Measurements from ENCODE around the gene TCEA2. TPM values are rescaled to one million over a fixed set of nuclear protein-coding genes. Genes with fewer than 3 reads are reported as not detected.

TCEA2 gene
- total and polyA plus RNA-seq, 2 of the 13 experiments (the other 11 are each of a cell fraction or from before 2014, with no cell fraction given), result 28.1 to 33.7 TPM

DNA sequence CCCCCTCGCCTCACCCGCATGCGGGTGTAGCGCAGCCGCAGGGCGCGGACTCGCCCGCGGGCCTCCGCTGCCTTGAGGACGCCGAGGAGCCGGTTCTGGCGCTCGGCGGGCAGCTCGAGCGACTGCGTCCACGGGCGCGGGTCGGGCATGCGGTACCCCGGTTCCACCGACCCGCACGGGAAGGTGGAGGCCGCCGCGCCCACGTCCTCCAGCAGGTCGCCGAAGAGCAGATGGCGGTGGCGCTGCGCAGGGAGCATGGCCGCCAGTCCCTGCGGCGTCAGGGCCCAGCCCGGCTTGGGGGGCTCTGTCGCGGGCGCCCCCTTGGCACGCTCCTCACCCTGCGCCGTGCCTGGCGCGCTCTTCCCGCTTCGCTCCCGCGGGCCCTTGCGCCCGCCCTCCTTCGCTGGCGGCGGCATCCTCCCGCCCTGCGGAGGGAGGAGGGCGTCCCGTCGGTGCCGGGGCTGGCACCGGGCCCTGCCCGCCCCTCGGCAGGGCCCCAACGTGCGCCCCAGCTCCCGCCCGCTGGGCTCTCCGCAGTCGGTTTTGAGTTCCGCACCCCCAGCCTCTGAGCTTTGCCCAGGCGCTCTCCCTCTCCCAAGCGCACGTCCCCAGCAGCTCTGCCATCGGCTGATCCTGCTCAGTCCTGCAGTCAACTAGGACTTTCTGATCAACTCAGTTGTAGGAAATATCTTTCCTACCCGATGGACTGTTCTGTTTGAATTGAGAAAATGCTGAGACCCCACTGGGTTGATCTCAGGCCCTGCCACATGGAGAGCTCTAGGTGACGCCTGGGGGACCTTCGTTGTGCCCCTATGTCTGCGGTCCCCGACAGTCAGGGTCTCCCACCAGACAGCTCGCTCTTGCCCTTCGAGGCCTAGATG, 21.0 kb downstream of the TCEA2 start, which contains the start of gene LKAAEAR1 (continued):
- TF ChIP-seq TAF1 (CRISPR knock-in tag; IDR thresholded peaks at IDR 0.05) (no peak; the same call in 1 of the 2 replicates), ZNF503 (CRISPR knock-in tag; IDR thresholded peaks at IDR 0.05) (no peak), ZNF772 (CRISPR knock-in tag; IDR thresholded peaks at IDR 0.05) (no peak), ZNF780A (CRISPR knock-in tag; IDR thresholded peaks at IDR 0.05) (no peak), ZNF547 (CRISPR knock-in tag; IDR thresholded peaks at IDR 0.05) (peak; percentile 11), MEIS1 (CRISPR knock-in tag; IDR thresholded peaks at IDR 0.05; ENCODE audit: borderline replicate concordance) (0 out of 2 replicates have a peak, but pooled peaks have one; percentile 3), ZBTB39 (CRISPR knock-in tag; IDR thresholded peaks at IDR 0.05) (peak; percentile 93), ZZZ3 (CRISPR knock-in tag; IDR thresholded peaks at IDR 0.05; ENCODE audit: borderline replicate concordance) (0 out of 2 replicates have a peak, but pooled peaks have one; percentile 28), ZNF225 (CRISPR knock-in tag; IDR thresholded peaks at IDR 0.05) (no peak), PRMT3 (CRISPR knock-in tag; IDR thresholded peaks at IDR 0.05; ENCODE audit: borderline replicate concordance, low read depth) (no peak), U2AF1 (optimal IDR thresholded peaks at IDR 0.05; ENCODE audit: low read depth, low read length) (no peak), KDM5B (CRISPR knock-in tag; IDR thresholded peaks at IDR 0.05; ENCODE audit: borderline replicate concordance) (peak; percentile 14; the same call in 1 of the 2 replicates), ZNF761 (CRISPR knock-in tag; conservative IDR thresholded peaks at IDR 0.05) (no peak), ZNF670 (CRISPR knock-in tag; IDR thresholded peaks at IDR 0.05; ENCODE audit: borderline replicate concordance) (0 out of 2 replicates have a peak, but pooled peaks have one; percentile 68), ZNF552 (CRISPR knock-in tag; IDR thresholded peaks at IDR 0.05; ENCODE audit: borderline replicate concordance) (0 out of 2 replicates have a peak, but pooled peaks have one; percentile 53)
- TF ChIP-seq, protein P1, sequence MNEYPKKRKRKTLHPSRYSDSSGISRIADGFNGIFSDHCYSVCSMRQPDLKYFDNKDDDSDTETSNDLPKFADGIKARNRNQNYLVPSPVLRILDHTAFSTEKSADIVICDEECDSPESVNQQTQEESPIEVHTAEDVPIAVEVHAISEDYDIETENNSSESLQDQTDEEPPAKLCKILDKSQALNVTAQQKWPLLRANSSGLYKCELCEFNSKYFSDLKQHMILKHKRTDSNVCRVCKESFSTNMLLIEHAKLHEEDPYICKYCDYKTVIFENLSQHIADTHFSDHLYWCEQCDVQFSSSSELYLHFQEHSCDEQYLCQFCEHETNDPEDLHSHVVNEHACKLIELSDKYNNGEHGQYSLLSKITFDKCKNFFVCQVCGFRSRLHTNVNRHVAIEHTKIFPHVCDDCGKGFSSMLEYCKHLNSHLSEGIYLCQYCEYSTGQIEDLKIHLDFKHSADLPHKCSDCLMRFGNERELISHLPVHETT (CRISPR knock-in tag; conservative IDR thresholded peaks at IDR 0.05), result peak; percentile 45; the same call in 1 of the 2 replicates
- TF ChIP-seq, protein P2, sequence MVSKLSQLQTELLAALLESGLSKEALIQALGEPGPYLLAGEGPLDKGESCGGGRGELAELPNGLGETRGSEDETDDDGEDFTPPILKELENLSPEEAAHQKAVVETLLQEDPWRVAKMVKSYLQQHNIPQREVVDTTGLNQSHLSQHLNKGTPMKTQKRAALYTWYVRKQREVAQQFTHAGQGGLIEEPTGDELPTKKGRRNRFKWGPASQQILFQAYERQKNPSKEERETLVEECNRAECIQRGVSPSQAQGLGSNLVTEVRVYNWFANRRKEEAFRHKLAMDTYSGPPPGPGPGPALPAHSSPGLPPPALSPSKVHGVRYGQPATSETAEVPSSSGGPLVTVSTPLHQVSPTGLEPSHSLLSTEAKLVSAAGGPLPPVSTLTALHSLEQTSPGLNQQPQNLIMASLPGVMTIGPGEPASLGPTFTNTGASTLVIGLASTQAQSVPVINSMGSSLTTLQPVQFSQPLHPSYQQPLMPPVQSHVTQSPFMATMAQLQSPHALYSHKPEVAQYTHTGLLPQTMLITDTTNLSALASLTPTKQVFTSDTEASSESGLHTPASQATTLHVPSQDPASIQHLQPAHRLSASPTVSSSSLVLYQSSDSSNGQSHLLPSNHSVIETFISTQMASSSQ (IDR thresholded peaks at IDR 0.05; ENCODE audit: low read depth), result no peak
- TF ChIP-seq, protein P2 (CRISPR knock-in tag; IDR thresholded peaks at IDR 0.05; ENCODE audit: borderline replicate concordance), result peak; percentile 47; the same call in 1 of the 2 replicates
